HG03280 (cell line): ENCODE measurements around the gene INTS4.
"Not testable (repeated sequence)": the region's sequence is repeated elsewhere in the genome, so short reads cannot be mapped to it uniquely, and the experiment has no call there.

Experiments
- ATAC-seq: cut with Tn5 transposase; IDR thresholded peaks from one replicate; pipeline ENCODE4 v1.9.1; 2021; ENCODE audit warnings: mild to moderate bottlenecking, moderate library complexity; ENCODE audit not compliant: unreplicated experiment

Gene INTS4

DNA sequence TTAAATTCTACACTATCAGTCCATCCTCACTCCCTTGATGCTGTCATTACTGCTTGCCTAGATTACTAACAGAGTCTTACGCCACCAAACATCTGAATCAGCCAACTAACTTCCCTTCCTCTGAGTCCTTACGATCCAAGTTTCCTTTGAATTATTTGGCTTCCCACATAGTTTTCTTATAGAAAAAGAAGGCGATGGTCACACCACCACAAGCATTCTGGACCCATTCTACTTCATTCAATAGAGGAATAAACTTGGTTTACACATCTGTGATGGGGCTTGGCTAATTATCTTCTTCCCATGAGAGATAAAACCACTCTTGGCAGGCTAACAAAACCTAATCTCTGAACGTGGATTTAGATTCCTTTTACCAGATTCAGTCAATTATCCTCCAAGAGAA is 35.0 kb downstream of the INTS4 start:
- ATAC-seq, result no peak

- not testable (repeated sequence) for ATAC-seq
These were observed 35.8 kb downstream of the INTS4 start for GRCh38 chr11:77958583-77959177.

GRCh38 chr11:77943296-77943695 is 51.2 kb downstream of the INTS4 start:
- ATAC-seq, result not testable (repeated sequence)

GRCh38 chr11:77942465-77942864 is 52.0 kb downstream of the INTS4 start:
- ATAC-seq, result not testable (repeated sequence)

DNA sequence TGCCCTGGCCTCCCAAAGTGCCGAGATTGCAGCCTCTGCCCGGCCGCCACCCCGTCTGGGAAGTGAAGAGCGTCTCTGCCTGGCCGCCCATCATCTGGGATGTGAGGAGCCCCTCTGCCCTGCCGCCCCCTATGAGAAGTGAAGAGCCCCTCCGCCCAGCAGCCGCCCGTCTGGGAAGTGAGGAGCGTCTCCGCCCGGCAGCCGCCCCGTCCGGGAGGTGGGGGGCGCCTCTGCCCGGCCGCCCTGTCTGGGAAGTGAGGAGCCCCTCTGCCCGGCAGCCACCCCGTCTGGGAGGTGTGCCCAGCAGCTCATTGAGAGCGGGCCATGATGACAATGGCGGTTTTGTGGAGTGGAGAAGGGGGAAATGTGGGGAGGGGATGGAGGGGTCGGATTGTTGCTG is 60.9 kb downstream of the INTS4 start:
- ATAC-seq, result not testable (repeated sequence)

DNA sequence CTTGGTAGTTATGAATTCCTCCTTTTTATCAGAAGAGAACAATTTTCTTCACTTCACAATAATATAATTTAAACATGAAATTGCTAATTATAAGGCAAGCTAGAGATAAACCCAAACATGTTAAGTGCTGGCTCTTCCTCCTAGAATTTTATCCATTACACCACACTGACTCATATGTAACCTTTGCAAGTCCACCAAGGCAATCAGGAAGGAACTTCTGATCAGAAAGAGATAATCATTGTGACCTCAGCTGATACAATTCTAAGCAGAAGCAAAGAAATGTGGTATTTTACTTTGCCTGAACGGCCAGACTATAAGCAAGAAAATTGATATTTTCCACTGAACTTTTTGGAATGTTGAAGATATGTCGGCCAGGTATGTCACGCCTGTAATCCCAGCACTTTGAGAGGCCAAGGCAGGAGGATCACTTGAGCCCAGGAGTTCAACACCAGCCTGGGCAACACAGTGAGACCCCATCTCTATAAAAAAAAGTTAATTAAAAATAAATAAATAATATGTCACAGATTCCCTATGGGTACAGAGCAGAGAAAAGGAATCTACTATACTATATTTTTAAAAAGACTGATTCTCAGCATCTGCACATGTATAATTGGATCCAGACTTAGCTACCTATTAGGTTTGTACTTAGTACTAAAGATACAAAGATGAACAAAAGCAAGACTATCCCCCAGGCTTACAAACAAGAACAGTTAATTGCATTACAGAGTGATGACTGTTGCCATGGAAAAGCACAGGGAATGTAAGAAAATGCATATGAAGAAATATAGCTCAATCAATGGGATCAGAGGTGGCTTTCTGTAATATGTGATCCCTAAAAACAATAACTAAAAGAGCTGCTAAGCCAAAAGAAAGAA is 63.9 kb downstream of the INTS4 start:
- not testable (repeated sequence) for ATAC-seq

DNA sequence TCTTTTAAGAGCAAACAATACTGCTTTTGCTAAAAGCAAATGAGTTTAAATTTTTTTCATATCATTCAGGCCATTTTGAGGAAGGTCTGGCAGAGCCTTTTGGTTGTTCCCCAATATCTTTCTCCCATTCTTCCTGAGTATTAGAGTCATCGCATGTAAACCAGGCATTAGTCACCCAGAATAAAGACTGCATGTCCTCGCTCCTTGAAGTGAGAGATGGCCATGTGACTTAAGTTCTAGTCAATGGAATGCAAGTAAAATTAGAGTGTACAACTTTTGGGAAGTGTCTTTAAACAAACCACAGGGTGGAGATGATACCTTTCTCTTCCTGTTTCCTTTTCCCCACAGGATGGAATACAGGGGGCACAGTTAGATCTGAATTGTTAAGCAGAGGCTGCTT is 76.8 kb downstream of the INTS4 start:
- ATAC-seq, result not testable (repeated sequence)

DNA sequence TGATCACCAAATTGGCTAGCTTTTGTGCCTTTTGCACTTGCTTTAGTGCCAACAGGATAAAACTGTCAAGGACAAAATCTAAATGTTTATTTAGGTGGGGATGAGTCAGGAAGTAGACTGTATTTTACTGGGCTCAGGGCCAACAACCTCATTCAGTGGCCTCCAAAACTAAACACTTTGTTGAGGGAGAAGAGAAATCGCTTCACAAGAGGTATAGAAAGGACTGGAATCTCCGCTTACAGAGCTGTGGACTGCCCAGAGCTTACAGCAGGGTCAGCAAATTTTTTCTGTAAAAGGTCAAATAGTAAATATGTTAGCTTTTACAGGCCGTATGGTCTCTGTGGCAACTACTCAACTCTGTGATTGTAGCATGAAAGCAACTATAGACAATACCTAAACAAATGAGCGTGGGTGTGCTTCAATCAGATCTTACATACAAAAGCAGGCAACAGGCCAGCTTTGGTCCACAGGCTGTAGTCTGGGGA is 80.1 kb downstream of the INTS4 start:
- ATAC-seq, result not testable (repeated sequence)

- not testable (repeated sequence) for ATAC-seq
These were observed 80.7 kb downstream of the INTS4 start for GRCh38 chr11:77913608-77914306.

GRCh38 chr11:77910828-77911227 is 83.6 kb downstream of the INTS4 start:
- ATAC-seq, result not testable (repeated sequence)

DNA sequence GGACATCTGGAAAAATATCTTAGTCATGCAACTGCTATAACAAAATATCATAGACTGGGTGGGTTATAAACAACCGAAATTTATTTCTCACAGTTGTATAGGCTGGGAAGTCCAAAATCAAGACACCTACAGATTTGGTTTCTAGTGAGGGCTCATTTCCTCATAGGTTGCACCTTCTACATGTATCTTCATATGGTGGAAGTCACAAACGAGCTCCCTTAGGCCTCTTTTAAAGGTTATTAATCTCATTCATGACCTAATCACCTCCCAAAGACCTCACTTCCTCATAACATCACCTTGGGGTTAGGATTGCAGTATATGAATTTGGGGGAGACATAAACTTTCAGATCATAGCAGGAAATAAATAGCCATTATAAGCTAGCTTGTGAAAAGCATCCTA is 85.2 kb downstream of the INTS4 start:
- no peak for ATAC-seq

- ATAC-seq, result no peak
These were observed 85.6 kb downstream of the INTS4 start for GRCh38 chr11:77908835-77909234.

DNA sequence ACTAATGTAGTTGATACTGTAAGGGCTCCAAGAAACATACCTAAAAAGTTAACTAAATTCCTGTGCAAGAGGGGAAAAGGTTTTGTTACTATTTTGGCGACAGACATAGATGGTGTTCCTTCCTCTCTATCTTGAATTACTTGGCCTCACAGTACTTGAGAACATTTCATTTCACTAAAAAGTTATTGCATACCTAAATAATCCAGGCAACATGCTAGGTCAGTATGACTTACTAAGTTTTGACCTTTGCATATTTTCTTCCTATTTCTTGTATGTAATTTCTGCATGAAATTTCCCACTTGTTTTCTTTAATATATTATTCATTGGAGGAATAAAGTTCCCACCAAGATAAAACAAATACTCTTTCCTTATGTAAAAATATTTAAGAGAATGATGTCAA is 99.5 kb downstream of the INTS4 start:
- ATAC-seq, result not testable (repeated sequence)

DNA sequence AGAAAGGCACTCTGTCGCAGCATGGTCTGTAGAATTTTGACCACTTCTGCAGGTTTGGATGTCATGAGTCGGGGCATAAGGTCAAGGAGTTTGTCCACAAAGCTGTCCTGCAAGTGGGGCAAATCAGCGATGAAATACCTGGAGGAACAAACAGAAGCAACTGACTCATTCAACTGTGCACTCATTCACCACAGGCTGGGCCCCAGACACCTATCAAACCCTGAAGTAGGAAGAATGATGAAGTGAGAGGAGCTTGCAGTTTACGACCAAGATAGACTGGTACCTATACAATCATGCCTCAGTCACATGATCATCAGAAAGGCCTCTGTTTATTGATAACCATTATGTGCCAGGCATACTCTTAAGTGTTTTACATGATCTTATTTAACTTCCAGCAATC is 102.8 kb downstream of the INTS4 start:
- not testable (repeated sequence) for ATAC-seq

- not testable (repeated sequence) for ATAC-seq
These were observed 103.2 kb downstream of the INTS4 start for GRCh38 chr11:77891256-77891655.

- not testable (repeated sequence) for ATAC-seq
These were observed 103.8 kb downstream of the INTS4 start for GRCh38 chr11:77890619-77891056.

DNA sequence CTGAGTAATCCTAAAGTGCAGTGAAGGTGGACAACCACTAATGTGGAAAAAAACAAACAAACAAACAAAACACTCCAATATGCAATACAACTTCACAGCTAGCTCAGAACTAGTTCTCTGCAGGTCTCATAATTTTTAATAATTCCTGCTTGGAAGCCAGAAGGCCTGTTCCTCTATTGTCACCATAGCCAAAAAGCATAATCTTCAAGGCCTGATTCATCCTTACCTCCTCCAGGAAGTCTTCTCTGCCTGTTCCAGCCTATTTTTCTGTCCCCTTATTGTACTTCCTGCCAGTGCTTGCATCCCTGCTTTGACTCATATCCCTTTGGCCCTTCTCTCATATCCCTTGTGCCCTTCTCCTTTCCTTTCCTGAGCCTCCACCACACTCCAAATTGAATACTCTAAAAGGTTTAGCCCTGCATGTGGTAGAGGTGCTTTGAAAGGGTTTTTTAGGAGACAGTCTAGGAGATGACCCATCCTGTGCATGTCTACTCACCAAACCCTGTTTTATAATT is 104.3 kb downstream of the INTS4 start:
- ATAC-seq, result not testable (repeated sequence)

- not testable (repeated sequence) for ATAC-seq
These were observed 105.4 kb downstream of the INTS4 start for GRCh38 chr11:77889045-77889444.

DNA sequence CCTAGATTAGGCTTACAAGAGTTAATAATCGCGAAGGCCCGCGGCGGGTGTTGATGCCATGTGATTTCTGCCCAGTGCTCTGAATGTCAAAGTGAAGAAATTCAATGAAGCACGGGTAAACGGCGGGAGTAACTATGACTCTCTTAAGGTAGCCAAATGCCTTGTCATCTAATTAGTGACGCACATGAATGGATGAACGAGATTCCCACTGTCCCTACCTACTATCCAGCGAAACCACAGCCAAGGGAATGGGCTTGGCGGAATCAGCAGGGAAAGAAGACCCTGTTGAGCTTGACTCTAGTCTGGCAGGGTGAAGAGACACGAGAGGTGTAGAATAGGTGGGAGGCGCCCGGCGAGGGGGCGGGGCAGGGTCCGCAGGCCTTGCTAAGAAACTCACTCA is 108.1 kb downstream of the INTS4 start:
- no peak for ATAC-seq

DNA sequence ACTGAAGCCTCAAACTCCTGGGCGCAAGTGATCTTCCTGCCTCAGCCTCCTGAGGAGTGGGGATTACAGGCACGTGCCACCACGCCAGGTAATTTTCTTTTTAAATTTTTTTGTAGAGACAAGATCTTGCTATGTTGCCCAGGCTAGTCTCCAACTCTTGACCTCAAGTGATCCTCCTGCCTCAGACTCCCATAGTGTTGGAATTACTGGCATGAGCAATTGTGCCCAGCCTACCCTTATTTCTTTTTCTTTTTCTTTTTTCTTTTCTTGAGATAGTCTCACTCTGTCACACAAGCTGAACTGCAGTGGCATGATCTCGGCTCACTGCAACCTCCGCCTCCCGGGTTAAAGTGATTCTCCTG is 109.7 kb downstream of the INTS4 start:
- no peak for ATAC-seq

DNA sequence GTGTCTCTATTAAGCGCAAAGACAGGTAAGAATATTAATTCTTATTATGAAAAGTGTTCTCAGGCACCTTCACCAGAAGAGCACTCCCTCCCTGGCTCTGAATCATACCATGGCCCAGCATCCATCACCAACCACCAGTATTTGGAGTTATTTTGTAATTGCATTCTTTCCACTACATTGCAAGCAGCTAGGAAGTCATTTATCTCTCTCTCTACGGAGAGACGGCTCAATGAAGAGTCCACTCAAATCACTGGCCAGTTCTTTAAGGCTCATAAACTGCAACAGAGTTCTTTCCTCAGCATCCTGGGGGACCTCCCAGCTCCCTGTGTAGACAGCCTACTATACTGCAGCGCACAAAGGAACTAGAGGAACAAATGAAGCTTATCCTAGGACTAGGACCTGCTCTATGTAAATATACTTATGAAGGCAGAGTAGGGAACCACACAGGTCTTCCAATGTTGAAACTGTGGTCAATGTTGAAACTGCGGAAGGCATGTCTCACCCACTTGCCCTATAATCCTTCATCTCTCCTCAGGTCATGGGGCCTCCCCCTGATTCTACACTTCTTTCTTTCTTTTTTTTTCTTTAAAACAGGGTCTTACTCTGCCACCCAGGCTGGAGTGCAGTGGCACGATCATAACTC is 110.2 kb downstream of the INTS4 start:
- no peak for ATAC-seq
